GM19238 (cell line): Measurements from ENCODE around the gene TNRC6A.

Experiments used
- DNase-seq: peaks from one replicate; pipeline ENCODE4 v3.0.0; 2011; ENCODE audit warnings: low spot score; ENCODE audit not compliant: insufficient read length

TNRC6A gene

DNA sequence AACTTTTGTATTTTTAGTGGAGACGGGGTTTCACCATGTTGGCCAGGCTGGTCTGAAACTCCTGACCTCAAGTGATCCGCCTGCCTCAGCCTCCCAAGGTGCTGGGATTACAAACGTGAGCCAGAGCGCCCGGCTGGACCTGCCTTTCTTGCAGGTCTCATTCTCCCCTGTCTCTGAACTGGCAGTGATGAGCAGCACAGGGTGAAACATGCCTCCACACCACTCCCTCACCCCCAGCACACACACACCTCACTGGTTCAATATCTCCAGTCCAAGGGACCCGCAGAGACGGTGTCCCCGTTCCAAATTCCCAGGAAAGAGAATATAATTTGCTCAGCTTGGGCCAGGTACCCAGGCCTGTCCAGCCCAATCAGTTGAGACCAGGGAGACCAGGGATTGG is 139.6 kb downstream of the TNRC6A start:
- no peak for DNase-seq

DNA sequence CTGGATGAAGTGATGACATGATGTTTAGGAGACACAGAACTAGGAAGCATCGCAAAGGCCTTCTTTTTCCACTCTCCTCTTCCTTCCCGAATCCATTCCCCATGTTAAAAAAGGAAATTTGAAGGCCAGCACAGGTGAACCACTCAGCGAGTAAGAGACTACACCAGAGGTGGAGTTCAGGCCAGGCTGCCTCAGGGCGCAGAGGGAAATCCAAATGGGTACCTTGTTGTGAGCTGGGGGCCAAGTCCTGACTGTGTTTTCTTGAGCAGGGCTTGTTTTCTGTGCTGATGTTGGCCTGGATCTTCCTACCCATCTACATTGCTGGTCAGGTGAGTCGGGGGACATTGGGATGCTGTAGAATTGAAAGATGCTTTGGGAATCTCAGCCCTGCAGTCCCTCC is 142.4 kb downstream of the TNRC6A start:
- no peak for DNase-seq

DNA sequence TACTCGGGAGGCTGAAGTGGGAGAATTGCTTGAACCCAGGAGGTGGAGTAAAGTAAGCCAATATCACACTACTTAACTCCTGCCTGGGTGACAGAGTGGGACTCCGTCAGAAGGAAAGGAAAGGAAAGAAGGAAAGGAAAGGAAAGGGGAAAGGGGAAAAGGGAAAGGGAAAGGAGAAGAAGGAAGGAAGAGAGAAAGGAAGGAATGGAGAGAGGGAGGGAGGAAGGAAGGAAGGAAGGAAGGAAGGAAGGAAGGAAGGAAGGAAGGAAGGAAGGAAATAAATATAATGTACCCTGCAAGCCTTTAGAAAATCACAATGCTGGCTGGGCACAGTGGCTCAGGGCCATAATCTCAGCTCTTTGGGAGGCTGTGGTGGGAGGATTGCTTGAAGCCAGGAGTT is 143.6 kb downstream of the TNRC6A start:
- no peak for DNase-seq

DNA sequence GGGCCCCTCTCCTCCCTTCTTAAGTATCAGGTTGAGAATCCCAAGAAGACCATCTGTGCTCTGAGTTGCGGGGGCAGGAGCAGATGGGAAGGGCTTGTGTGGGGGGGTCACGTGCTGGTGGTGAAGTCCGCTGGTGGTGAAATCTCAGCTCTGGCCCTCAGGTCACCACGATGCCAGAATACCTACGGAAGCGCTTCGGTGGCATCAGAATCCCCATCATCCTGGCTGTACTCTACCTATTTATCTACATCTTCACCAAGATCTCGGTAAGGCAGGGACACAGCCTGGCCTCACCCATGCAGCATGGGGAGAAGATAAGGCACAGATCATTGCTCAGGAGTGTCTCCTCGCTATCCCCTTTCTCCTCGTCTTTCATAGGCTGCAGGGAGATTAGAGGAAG is 146.0 kb downstream of the TNRC6A start:
- no peak for DNase-seq
